K562 (cell line): ENCODE measurements around the gene ZNF891. TPM values are rescaled to one million over a fixed set of nuclear protein-coding genes. Genes with fewer than 3 reads are reported as not detected.

Experiments
- ATAC-seq: fragments of 200-7000 bp; cut with Tn5 transposase; 3 replicates; pipeline ENCODE4 v1.9.1; 2020; ENCODE audit warnings: moderate library complexity
- BruUV-seq: library from RNA; stranded (reverse); fragments of 400-500 nt; replicated peaks from 2 replicates; lab custom pipeline; 2021; lab: Mats Ljungman, UMichigan
- CTCF ChIA-PET: fragments of 300-600 bp; formaldehyde crosslinking; extraction: SDS; loops from one replicate; lab custom pipeline; 2021; ENCODE audit warnings: low intra/inter-chr PET ratio; lab: Yijun Ruan, JAX
- POLR2A ChIA-PET: fragments of 300-600, 350-650 bp; sonication (Branson Sonifier 250); formaldehyde crosslinking; extraction: SDS; loops from one replicate; lab custom pipeline; 2021; ENCODE audit warnings: antibody characterized with exemption, inconsistent platforms; lab: Yijun Ruan, JAX
- DNase-seq, 4 experiments: peaks; one replicate each; pipeline versions ENCODE4 v3.0.0 to v3.0.0-alpha.2; 2011 to 2018; ENCODE audit warnings: low spot score in 3 of 4, mixed read lengths in 3 of 4; ENCODE audit errors: extremely low read depth in 1 of 4
- FAIRE-seq: peaks from 2 replicates; lab custom pipeline; 2011; peaks lifted over from hg19 to GRCh38; lab: Jason Lieb, UNC
- H2AFZ ChIP-seq: 2 replicates; pipeline ENCODE4 v1.6.0; 2011; ENCODE audit warnings: low read depth, low read length, control low read depth, inconsistent platforms
- H3K27ac ChIP-seq: fragments of 200-600 bp; 3 replicates; pipeline ENCODE4 v1.8.0; 2011; ENCODE audit warnings: low read depth, mild to moderate bottlenecking, control low read depth, inconsistent platforms, low read length, moderate library complexity, mixed read lengths; ENCODE audit errors: extremely low read depth
- H3K27me3 ChIP-seq, 2 experiments: fragments of 300-600 bp in 1 of 2; 2 replicates in 1 of 2; 3 replicates in 1 of 2; pipeline versions ENCODE4 v1.6.0 to v1.8.0; 2011; ENCODE audit warnings: inconsistent platforms in 2 of 2, low read length in 2 of 2, mild to moderate bottlenecking in 1 of 2, mixed read lengths in 1 of 2, moderate library complexity in 1 of 2; ENCODE audit not compliant: control insufficient read depth in 2 of 2, insufficient read depth in 2 of 2
- H3K36me3 ChIP-seq: fragments of 300-600 bp; 3 replicates; pipeline ENCODE4 v1.8.0; 2011; ENCODE audit warnings: mild to moderate bottlenecking, low read length, inconsistent platforms; ENCODE audit not compliant: control insufficient read depth, insufficient read depth
- H3K4me1 ChIP-seq, 2 experiments: fragments of 200-600 bp in 1 of 2; replicated peaks in 1 of 2; 2 replicates in 1 of 2; 3 replicates in 1 of 2; pipeline versions ENCODE4 v1.5.1 to v1.8.0; 2011; ENCODE audit warnings: inconsistent platforms in 2 of 2, low read length in 2 of 2, mild to moderate bottlenecking in 1 of 2, mixed read lengths in 1 of 2, moderate library complexity in 1 of 2; ENCODE audit not compliant: control insufficient read depth in 2 of 2, insufficient read depth in 2 of 2
- H3K4me2 ChIP-seq: 2 replicates; pipeline ENCODE4 v1.6.1; 2011; ENCODE audit warnings: low read length, control low read depth, inconsistent platforms, mixed read lengths; ENCODE audit not compliant: insufficient read depth
- H3K4me3 ChIP-seq: fragments of 200-600 bp; sonication (generic), shearing (Covaris generic); 2 replicates; pipeline ENCODE4 v1.5.1; 2016; ENCODE audit warnings: control low read depth, inconsistent platforms
- H3K79me2 ChIP-seq: fragments of 200-600 bp; 3 replicates; pipeline ENCODE4 v1.8.0; 2011; ENCODE audit warnings: low read length, inconsistent platforms; ENCODE audit not compliant: control insufficient read depth, insufficient read depth
- H3K9ac ChIP-seq, 2 experiments: 2 replicates each; pipeline versions ENCODE4 v1.6.0 to v1.6.1; 2011; ENCODE audit warnings: low read depth in 2 of 2, low read length in 2 of 2, control low read depth in 1 of 2, inconsistent platforms in 1 of 2, mild to moderate bottlenecking in 1 of 2, mixed read lengths in 1 of 2; ENCODE audit not compliant: insufficient read depth in 1 of 2
- H3K9me1 ChIP-seq: one replicate; pipeline ENCODE4 v1.6.0; 2011; ENCODE audit warnings: inconsistent platforms, mild to moderate bottlenecking, low read length, moderate library complexity; ENCODE audit not compliant: control insufficient read depth, insufficient read depth
- H3K9me3 ChIP-seq: replicated peaks from 2 replicates; pipeline ENCODE4 v1.5.1; 2011; ENCODE audit warnings: low read depth, low read length, inconsistent platforms; ENCODE audit not compliant: control insufficient read depth, insufficient read depth
- H4K20me1 ChIP-seq: replicated peaks from 2 replicates; pipeline ENCODE4 v1.6.1; 2011; ENCODE audit warnings: low read length, inconsistent platforms, mixed read lengths; ENCODE audit not compliant: control insufficient read depth, insufficient read depth
- ATF1 ChIP-seq, 2 experiments: fragments of 450-650 bp in 1 of 2; IDR thresholded peaks; 2 replicates each; pipeline ENCODE4 v1.6.1; 2016; ENCODE audit warnings: missing compliant biosample characterization in 1 of 2, missing genetic modification characterization in 1 of 2
- CBX1 ChIP-seq: sonication (generic); IDR thresholded peaks from 2 replicates; pipeline ENCODE4 v1.6.1; 2016; ENCODE audit warnings: antibody characterized with exemption, low read depth, mild to moderate bottlenecking
- CEBPB ChIP-seq: fragments of 450-650 bp; IDR thresholded peaks from 2 replicates; pipeline ENCODE4 v1.6.1; 2016; ENCODE audit warnings: missing genetic modification characterization, missing compliant biosample characterization
- ETS1 ChIP-seq: conservative IDR thresholded peaks from 2 replicates; pipeline ENCODE4 v1.6.1; 2011; ENCODE audit warnings: low read depth, mild to moderate bottlenecking, low read length; ENCODE audit not compliant: control insufficient read depth
- IFI16 ChIP-seq: fragments of 250-450 bp; sonication (Bioruptor Pico); IDR thresholded peaks from 2 replicates; pipeline ENCODE4 v2.1.2; 2022; ENCODE audit warnings: mild to moderate bottlenecking, inconsistent platforms
- KLF10 ChIP-seq: fragments of 250-450 bp; sonication (Bioruptor Pico); IDR thresholded peaks from 2 replicates; pipeline ENCODE4 v1.6.1; 2021; ENCODE audit warnings: matching md5 sums
- LCOR ChIP-seq: sonication (generic); formaldehyde crosslinking; IDR thresholded peaks from 2 replicates; pipeline ENCODE4 v1.8.0; 2022; ENCODE audit warnings: mild to moderate bottlenecking, missing genetic modification reagents
- NCOR1 ChIP-seq: fragments of 450-650 bp; IDR thresholded peaks from 2 replicates; pipeline ENCODE4 v1.6.1; 2016; ENCODE audit warnings: mild to moderate bottlenecking, moderate library complexity
- NFATC3 ChIP-seq: fragments of 450-650 bp; IDR thresholded peaks from 2 replicates; pipeline ENCODE4 v1.6.1; 2017; ENCODE audit warnings: mild to moderate bottlenecking
- PKNOX1 ChIP-seq: fragments of 450-650 bp; IDR thresholded peaks from 2 replicates; pipeline ENCODE4 v1.6.1; 2016
- POLR2H ChIP-seq: IDR thresholded peaks from 2 replicates; pipeline ENCODE4 v1.6.1; 2016; ENCODE audit warnings: missing genetic modification characterization, low read depth, mild to moderate bottlenecking, control low read depth, missing compliant biosample characterization, moderate library complexity
- RFX7 ChIP-seq: fragments of 250-450 bp; sonication (Bioruptor Pico); IDR thresholded peaks from 2 replicates; pipeline ENCODE4 v1.5.1; 2021; ENCODE audit warnings: mild to moderate bottlenecking
- ZSCAN29 ChIP-seq: fragments of 450-650 bp; IDR thresholded peaks from 2 replicates; pipeline ENCODE4 v1.6.1; 2017
- WGBS: fragments of 100-300 bp; shearing (Covaris generic); methylation state at CpG from one replicate; pipeline ENCODE4 v1.1.6; 2016; ENCODE audit warnings: low coverage, mixed read lengths; ENCODE audit not compliant: insufficient coverage; ENCODE audit errors: missing lambda C conversion rate; 5-methylcytosine and 5-hydroxymethylcytosine counted together
- in situ Hi-C: fragments of 300-500 bp; cut with MboI; formaldehyde crosslinking; loops from 4 replicates; pipeline ENCODE4 v1.15.0; 2018; ENCODE audit warnings: inconsistent platforms, mixed read lengths
- intact Hi-C: fragments of 100-400 bp; cut with micrococcal nuclease; formaldehyde crosslinking; loops from 2 replicates; pipeline ENCODE4 v1.14.2; 2022
- polyA plus RNA-seq, 8 experiments: library from polyadenylated mRNA; depleted of rRNA in 4 of 8; stranded (reverse) in 5 of 8; unstranded in 3 of 8; fragments of >200 nt; fragmentation: Nextera tagmentation in 2 of 8; fragmentation: Illumina TruSeq in 1 of 8; extraction: Ambion mirVana in 2 of 8; extraction: Trizol in 1 of 8; gene quantifications; 2 replicates each; pipeline versions ENCODE4 v1.2.1 to v1.2.3, GENCODE V29; 2011 to 2014; ENCODE audit warnings: inconsistent platforms in 1 of 8, missing spikeins in 1 of 8
- total RNA-seq, 7 experiments: library from RNA; depleted of rRNA in 6 of 7; stranded (reverse); fragments of >200 nt in 6 of 7; fragmentation: Illumina TruSeq in 2 of 7; extraction: Trizol in 2 of 7; gene quantifications; 2 replicates each; pipeline versions ENCODE4 v1.2.1 to v1.2.3, GENCODE V29; 2011 to 2021; ENCODE audit warnings: low replicate concordance in 1 of 7
- TF ChIP-seq, protein P1 (sequence below): fragments of 250-450 bp; sonication (Bioruptor Pico); IDR thresholded peaks from 2 replicates; pipeline ENCODE4 v1.4.0; 2020

ZNF891 gene
- total and polyA plus RNA-seq, 9 of the 15 experiments (the other 6 are each of a cell fraction or from before 2014, with no cell fraction given), result 0.41 to 2.0 (median 1.3) TPM

DNA sequence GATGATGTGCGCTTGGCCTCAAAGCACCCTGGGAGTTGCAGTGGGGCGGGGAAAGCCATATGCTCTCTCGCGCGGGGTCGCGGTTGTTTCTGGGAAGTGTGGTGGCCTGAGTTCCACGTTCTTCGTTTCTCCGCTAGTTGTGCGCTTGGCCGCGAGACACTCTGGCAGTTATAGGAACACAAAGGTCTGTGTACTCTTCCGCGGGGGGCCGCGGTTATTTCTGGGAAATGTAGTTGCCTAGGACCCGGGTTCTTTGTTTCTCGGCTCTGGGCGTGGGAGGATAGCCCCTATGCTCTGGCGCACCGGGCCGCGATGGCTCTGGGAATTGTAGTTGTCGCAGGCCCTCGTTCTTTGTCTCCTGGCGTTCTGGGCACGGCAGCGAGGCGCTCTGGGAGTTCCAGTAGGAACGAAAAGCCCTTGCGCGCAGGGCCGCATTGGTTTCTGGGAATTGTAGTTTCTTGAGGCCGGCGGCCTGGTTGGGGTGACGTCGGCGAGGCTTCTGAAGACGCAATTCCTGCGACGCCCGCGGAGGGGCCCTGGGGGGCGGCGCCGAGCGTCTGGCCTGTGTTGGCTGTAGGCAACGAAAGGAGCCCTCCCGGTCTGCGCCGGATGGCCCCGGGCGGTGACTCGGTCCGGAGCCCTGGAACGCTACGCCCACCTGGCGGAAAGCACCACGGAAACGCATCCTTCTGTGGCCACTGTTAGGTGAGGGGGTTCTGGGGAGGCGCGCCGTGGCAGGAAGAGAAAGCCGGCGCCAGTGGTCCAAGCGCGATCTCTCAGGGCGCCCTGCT, 49.5 kb downstream of the ZNF891 start, which contains the start of gene ZNF140:
TSS of gene ZNF140 (plus strand) at position 556 of the 791 bp plus-strand sequence. CDS start 398 bp downstream, outside the sequence.
- no peak for FAIRE-seq
- H3K9me3 ChIP-seq, result peaks cover 22% of the 10 kb centered on the region
- H3K79me2 ChIP-seq, result peaks cover 8% of the 10 kb centered on the region
- in situ Hi-C loops, result no loop called here
- peak within 1 kb of the TSS; percentile 84 for H2AFZ ChIP-seq
- H4K20me1 ChIP-seq, result no peaks in the 10 kb centered on the region
- peak within 1 kb of the TSS; percentile 75 for H3K4me2 ChIP-seq
- peaks cover 5 to 10% of the 10 kb centered on the region in 2 experiments; a peak in 3 of 5 replicates for H3K4me1 ChIP-seq
- H3K9me1 ChIP-seq, result no peaks in the 10 kb centered on the region
- ChIA-PET POLR2A (interaction anchor here (0.6 to 1.0 kb wide), 10 partner anchors 9 to 171 kb away, joined by 3 to 5 read pairs (median 3); partner anchors contain the start of genes ZNF10, ZNF26, ZNF268 and ZNF891), CTCF (no interaction called here)
- H3K36me3 ChIP-seq, result peaks cover 17% of the 10 kb centered on the region; the same call in 2 of the 3 replicates
- under 1% methylated on average over 68 of the region's 69 CpGs for WGBS
- peak; percentile 86 to 96 (median 86) for DNase-seq
- BruUV-seq, result no TSS peak
- no peaks in the 10 kb centered on the region for H3K27me3 ChIP-seq
- peak within 1 kb of the TSS; percentile 99 for H3K27ac ChIP-seq
- peak within 1 kb of the TSS; percentile 91 for H3K4me3 ChIP-seq
- intact Hi-C loops, result loop anchor here (1.0 kb wide), 4 partner anchors 43 to 101 kb away; partner anchors contain the start of genes ZNF10, ZNF26, ZNF268 and ZNF84
- H3K9ac ChIP-seq, result peak within 1 kb of the TSS; percentile 87 to 93
- ATAC-seq, result peak; percentile 90
- TF ChIP-seq, protein P1, sequence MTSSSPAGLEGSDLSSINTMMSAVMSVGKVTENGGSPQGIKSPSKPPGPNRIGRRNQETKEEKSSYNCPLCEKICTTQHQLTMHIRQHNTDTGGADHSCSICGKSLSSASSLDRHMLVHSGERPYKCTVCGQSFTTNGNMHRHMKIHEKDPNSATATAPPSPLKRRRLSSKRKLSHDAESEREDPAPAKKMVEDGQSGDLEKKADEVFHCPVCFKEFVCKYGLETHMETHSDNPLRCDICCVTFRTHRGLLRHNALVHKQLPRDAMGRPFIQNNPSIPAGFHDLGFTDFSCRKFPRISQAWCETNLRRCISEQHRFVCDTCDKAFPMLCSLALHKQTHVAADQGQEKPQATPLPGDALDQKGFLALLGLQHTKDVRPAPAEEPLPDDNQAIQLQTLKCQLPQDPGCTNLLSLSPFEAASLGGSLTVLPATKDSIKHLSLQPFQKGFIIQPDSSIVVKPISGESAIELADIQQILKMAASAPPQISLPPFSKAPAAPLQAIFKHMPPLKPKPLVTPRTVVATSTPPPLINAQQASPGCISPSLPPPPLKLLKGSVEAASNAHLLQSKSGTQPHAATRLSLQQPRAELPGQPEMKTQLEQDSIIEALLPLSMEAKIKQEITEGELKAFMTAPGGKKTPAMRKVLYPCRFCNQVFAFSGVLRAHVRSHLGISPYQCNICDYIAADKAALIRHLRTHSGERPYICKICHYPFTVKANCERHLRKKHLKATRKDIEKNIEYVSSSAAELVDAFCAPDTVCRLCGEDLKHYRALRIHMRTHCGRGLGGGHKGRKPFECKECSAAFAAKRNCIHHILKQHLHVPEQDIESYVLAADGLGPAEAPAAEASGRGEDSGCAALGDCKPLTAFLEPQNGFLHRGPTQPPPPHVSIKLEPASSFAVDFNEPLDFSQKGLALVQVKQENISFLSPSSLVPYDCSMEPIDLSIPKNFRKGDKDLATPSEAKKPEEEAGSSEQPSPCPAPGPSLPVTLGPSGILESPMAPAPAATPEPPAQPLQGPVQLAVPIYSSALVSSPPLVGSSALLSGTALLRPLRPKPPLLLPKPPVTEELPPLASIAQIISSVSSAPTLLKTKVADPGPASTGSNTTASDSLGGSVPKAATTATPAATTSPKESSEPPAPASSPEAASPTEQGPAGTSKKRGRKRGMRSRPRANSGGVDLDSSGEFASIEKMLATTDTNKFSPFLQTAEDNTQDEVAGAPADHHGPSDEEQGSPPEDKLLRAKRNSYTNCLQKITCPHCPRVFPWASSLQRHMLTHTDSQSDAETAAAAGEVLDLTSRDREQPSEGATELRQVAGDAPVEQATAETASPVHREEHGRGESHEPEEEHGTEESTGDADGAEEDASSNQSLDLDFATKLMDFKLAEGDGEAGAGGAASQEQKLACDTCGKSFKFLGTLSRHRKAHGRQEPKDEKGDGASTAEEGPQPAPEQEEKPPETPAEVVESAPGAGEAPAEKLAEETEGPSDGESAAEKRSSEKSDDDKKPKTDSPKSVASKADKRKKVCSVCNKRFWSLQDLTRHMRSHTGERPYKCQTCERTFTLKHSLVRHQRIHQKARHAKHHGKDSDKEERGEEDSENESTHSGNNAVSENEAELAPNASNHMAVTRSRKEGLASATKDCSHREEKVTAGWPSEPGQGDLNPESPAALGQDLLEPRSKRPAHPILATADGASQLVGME (CRISPR knock-in tag), result no peak
- peak; percentile 69; the same call in 1 of the 2 replicates for TF ChIP-seq ATF1 (CRISPR knock-in tag; IDR thresholded peaks at IDR 0.05)
- TF ChIP-seq ATF1 (tag; IDR thresholded peaks at IDR 0.05), result peak; percentile 97
- TF ChIP-seq NFATC3, result no peak
- TF ChIP-seq IFI16, result no peak
- TF ChIP-seq CBX1, result peak; percentile 79
- TF ChIP-seq ZSCAN29, result no peak
- no peak for TF ChIP-seq KLF10 (CRISPR knock-in tag)
- no peak for TF ChIP-seq RFX7
- TF ChIP-seq NCOR1, result no peak
- TF ChIP-seq ETS1, result peak; percentile 82
- TF ChIP-seq LCOR, result no peak; the same call in 1 of the 2 replicates
- TF ChIP-seq CEBPB (tag), result no peak
- TF ChIP-seq PKNOX1, result no peak
- TF ChIP-seq POLR2H (tag), result peak; percentile 58; the same call in 1 of the 2 replicates
